ENCODE measurements around the gene ZBTB5. TPM values are rescaled to one million over a fixed set of nuclear protein-coding genes. Genes with fewer than 3 reads are reported as not detected.
"Not testable (repeated sequence)": the region's sequence is repeated elsewhere in the genome, so short reads cannot be mapped to it uniquely, and the experiment has no call there.

The ZBTB5 gene
- total and polyA plus RNA-seq, 2 of the 13 experiments (the other 11 are each of a cell fraction or from before 2014, with no cell fraction given) = 12.5 to 20.5 TPM

- TF ChIP-seq STAG1 (CRISPR knock-in tag; IDR thresholded peaks at IDR 0.05) (no peak), ZBTB20 (CRISPR knock-in tag; IDR thresholded peaks at IDR 0.05; ENCODE audit: borderline replicate concordance, low read depth) (no peak), KAT8 (CRISPR knock-in tag; IDR thresholded peaks at IDR 0.05) (no peak), ZNF281 (CRISPR knock-in tag; IDR thresholded peaks at IDR 0.05; ENCODE audit: borderline replicate concordance) (no peak), FUBP1 (CRISPR knock-in tag; IDR thresholded peaks at IDR 0.05; ENCODE audit: borderline replicate concordance) (no peak)
Measured at GRCh38 chr9:37426846-37427245, 38.4 kb downstream of the ZBTB5 start (continued).

- BruUV-seq (replicated peaks); H4K20me1 ChIP-seq (ENCODE audit: insufficient read depth, low read length); FAIRE-seq; H3K9ac ChIP-seq (ENCODE audit: insufficient read depth, low read depth, low read length); H3K9me3 ChIP-seq (ENCODE audit: low read length); H3K4me3 ChIP-seq (replicated peaks in 1 of 3; ENCODE audit: insufficient read depth in 1 of 3, low read depth in 2 of 3, low read length in 3 of 3); H2AFZ ChIP-seq (ENCODE audit: low read length); H3K27ac ChIP-seq (ENCODE audit: extremely low read length, insufficient read depth, low read length); in situ Hi-C loops (cut with HindIII; ENCODE audit: extremely low pct_ligation_motif_present, low pct_unique_long_range_greater_than_20kb); H3K27me3 ChIP-seq (ENCODE audit: control insufficient read depth in 1 of 2, insufficient read depth in 2 of 2, low read length in 2 of 2); ATAC-seq; intact Hi-C loops (cut with micrococcal nuclease; ENCODE audit: unreplicated experiment); DNase-seq (ENCODE audit: low spot score); CTCF ChIA-PET (ENCODE audit: low intra/inter-chr PET ratio, low total read pairs); H3K4me2 ChIP-seq (ENCODE audit: low read depth, low read length); POLR2A ChIA-PET: not testable (repeated sequence)
- 98% methylated on average over 15 of the region's 15 CpGs for WGBS (ENCODE audit: low lambda C conversion rate)
- H3K79me2 ChIP-seq (ENCODE audit: insufficient read depth, low read length) = peaks cover 28% of the 10 kb centered on the region
- H3K36me3 ChIP-seq (replicated peaks in 1 of 2; ENCODE audit: control insufficient read depth in 1 of 2, insufficient read depth in 2 of 2, low read length in 2 of 2) = peaks cover 16 to 35% of the 10 kb centered on the region in 2 experiments; a peak in 4 of 5 replicates
- H3K4me1 ChIP-seq (ENCODE audit: insufficient read depth, low read length) = peaks cover 50% of the 10 kb centered on the region
Measured at GRCh38 chr9:37426431-37426830, 38.8 kb downstream of the ZBTB5 start.

Measured in HepG2 (cell line).